HEK293T (cell line): ENCODE data around the gene QRFP.

Experiments used
- BHLHE40 ChIP-seq: fragments of 450-650 bp; IDR thresholded peaks from 2 replicates; pipeline ENCODE4 v1.6.1; 2016; ENCODE audit warnings: mild to moderate bottlenecking, moderate library complexity, borderline replicate concordance
- HDGF ChIP-seq: fragments of 450-650 bp; IDR thresholded peaks from 2 replicates; pipeline ENCODE4 v1.6.1; 2017; ENCODE audit warnings: antibody characterized with exemption, borderline replicate concordance
- SP1 ChIP-seq: fragments of 450-650 bp; IDR thresholded peaks from 2 replicates; pipeline ENCODE4 v1.6.1; 2017
- TARDBP ChIP-seq: fragments of 450-650 bp; IDR thresholded peaks from 2 replicates; pipeline ENCODE4 v1.6.1; 2016

- TF ChIP-seq SP1: no peak
- TF ChIP-seq HDGF: no peak
- no peak for TF ChIP-seq TARDBP
- no peak for TF ChIP-seq BHLHE40
Measured at GRCh38 chr9:130945173-130945572, 48.6 kb upstream of the QRFP start.
